NCI-H2227 (cell line): ENCODE measurements around the gene PIP4K2A.
"Not testable (repeated sequence)": the region's sequence is repeated elsewhere in the genome, so short reads cannot be mapped to it uniquely, and the experiment has no call there.

Experiments used
- DNase-seq: peaks from one replicate; lab custom pipeline; 2025; ENCODE audit not compliant: unreplicated experiment; lab: John Stamatoyannopoulos, UW

PIP4K2A gene

GRCh38 chr10:22714479-22715289 lies at the start of gene PIP4K2A:
Gene PIP4K2A (minus strand): TSS chr10:22714578. CDS start chr10:22714326, 252 bp downstream.
- DNase-seq, result peak; percentile 78

DNA sequence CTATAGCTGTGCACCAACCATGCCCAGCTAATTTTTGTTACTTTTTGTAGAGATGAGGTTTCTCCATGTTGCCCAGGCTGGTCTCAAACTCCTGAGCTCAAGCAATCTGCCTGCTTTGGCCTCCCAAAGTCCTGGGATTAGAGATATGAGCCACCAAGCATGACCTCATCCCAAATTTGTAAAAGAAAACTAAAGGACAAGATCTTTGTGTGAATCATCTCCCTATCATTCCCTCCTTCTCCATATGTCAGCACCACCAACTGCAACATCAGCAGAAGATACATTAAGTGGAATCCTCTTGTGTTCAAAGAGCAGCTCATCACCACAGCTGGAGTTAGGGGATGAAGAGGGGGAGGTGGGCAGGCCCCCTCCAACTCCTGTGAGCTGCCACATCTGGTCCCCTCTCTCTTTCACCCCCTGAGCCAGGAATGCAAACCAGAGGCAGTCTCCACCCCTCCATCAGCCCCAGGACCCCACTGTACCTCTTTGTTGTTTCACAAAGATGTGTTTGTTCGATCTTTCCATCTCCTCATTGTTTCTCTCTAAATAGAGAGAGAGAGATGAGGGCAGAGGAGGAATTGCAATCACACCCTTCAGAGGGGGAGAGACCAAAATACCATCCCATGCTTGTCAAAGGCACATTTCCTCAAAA lies 47.3 kb upstream of the PIP4K2A start:
- DNase-seq, result no peak

- no peak for DNase-seq
Measured at GRCh38 chr10:22760025-22760424, 45.6 kb upstream of the PIP4K2A start.

GRCh38 chr10:22758867-22759266 lies 44.5 kb upstream of the PIP4K2A start:
- no peak for DNase-seq

- no peak for DNase-seq
Measured at GRCh38 chr10:22754296-22754695, 39.9 kb upstream of the PIP4K2A start.

DNA sequence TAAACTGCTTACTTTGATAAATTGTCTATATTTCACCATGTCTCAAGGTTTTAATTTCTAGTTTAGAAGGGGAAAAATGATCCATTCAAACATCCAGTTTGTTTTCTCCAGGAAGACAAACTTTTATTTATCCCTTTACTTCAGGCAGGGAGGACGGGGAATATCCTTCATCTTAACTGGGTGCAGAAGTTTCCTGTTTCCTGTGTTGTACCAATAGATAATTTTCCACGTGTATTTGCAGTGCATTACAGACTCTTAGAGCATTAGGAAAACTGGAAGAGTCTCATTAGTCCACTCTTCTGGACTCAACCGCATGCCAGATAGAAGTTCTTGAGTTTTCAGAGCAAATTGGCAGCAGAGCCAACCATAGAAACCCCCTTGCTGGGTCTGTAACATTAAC lies 39.4 kb upstream of the PIP4K2A start:
- DNase-seq, result no peak

DNA sequence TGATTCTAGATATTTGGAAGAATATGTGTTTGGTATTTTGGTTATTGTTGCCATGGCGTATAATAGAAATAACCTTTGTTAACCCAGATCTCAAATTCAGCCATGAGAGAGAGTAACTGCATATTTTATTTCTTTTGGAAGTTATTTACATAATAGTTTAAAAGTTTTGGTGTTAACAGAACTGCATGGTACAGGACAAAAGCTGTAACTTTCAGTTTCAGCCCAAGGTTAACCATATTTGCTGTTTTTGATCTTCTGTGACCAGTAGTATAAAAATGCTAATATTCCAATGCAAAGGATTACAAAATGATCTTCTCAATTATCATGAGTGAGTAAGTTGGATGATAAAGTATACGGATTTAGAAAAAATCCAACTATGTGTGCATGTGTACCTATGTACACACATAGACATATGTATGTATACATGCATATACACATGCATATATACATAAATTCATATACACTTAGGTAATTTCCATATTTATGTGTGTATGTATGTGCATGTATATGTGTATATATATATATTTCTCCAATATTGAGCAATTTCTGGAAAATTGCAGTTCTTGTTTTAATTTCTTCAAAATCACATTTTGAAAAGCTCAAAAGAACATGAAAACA lies 38.0 kb upstream of the PIP4K2A start:
- DNase-seq, result no peak

GRCh38 chr10:22750131-22750530 lies 35.8 kb upstream of the PIP4K2A start:
- DNase-seq, result no peak

DNA sequence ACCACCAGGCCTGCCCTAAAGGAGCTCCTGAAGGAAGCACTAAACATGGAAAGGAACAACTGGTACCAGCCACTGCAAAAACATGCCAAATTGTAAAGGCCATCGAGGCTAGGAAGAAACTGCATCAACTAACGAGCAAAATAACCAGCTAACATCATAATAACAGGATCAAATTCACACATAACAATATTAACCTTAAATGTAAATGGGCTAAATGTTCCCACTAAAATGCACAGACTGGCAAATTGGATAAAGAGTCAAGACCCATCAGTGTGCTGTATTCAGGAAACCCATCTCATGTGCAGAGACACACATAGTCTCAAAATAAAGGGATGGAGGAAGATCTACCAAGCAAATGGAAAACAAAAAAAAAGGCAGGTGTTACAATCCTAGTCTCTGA lies 30.5 kb upstream of the PIP4K2A start:
- DNase-seq, result not testable (repeated sequence)

- no peak for DNase-seq
Measured at GRCh38 chr10:22742678-22743077, 28.3 kb upstream of the PIP4K2A start.

GRCh38 chr10:22741631-22742030 lies 27.3 kb upstream of the PIP4K2A start:
- DNase-seq, result not testable (repeated sequence)

DNA sequence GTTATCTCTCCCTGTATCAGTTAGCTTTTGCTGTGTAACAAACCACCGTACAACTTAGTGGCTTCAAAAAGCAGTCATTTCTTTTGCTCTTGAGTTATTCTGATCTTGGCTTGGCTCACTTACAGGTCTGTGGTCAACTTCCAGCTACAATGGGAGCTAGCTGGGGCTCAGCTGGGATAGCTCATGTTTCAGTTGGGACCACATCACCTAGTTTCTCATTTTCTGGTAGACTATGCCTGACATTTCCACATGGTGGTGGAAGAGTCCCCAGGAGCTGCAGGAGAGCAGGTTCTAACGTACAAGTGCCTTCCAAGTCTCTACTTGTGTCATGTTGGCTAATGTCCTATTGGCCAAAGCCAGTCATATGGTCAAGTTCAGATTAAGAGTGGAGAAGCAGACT lies 25.8 kb upstream of the PIP4K2A start:
- no peak for DNase-seq

DNA sequence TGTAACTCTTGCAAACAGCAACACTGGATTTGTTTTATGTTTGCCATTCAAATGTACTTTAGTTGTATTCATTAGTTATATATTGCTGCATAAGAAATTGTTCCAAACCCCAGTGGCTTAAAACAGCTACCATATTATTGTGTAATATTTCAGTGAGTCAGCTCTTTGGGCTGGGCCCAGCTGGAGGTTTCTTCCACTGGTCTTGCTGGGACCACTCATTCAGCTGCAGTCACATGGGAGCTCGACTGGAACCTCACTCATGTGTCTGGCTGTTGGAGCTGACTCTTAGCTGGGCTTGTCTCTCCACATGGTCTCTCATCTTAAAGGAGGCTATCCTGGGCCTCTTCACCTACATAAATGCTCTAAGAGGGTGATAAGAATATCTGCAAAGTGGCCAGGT lies 23.2 kb upstream of the PIP4K2A start:
- DNase-seq, result no peak

DNA sequence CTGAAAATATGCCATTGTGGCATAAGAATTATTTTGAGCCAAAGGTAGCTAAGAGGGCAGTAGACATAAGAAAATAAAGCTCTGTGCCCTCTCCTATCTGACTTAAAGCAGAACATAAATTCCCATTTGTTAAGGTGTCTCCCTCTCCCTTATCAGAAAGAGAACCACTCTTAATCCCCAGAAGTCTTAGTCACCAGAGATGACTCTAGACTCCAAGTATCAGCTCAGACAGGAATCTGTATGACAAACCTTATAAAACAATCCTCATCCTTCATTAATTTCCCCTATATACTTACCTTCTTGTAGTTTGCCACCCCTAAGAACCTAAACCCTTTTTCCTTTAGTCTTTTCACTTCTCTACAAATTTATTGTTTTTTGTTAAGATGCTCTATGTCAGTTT lies 21.8 kb upstream of the PIP4K2A start:
- DNase-seq, result no peak

- DNase-seq, result no peak
Measured at GRCh38 chr10:22733992-22734391, 19.6 kb upstream of the PIP4K2A start.

GRCh38 chr10:22727663-22728062 lies 13.3 kb upstream of the PIP4K2A start:
- no peak for DNase-seq

GRCh38 chr10:22727112-22727511 lies 12.7 kb upstream of the PIP4K2A start:
- no peak for DNase-seq

GRCh38 chr10:22724773-22725172 lies 10.4 kb upstream of the PIP4K2A start:
- DNase-seq, result no peak

DNA sequence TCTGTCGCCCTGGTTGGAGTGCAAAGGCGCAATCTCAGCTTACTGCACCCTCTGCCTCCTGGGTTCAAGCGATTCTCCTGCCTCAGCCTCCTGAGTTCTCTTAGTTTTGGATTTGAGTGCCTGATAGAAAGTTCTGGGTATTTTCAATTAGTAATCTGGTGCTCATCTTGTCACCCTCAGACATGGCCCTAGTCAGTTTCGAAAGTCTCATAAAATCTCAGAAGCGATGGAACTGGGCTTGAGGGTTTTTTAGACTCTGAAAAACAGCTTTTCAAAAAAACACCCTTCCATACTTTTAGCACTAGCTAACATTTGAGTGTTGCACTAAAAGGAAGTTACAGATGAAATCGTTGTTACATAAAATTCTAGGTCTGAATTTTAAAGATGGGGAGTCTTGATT lies 9.4 kb upstream of the PIP4K2A start:
- DNase-seq, result no peak

- no peak for DNase-seq
Measured at GRCh38 chr10:22723343-22723779, 9.0 kb upstream of the PIP4K2A start.

DNA sequence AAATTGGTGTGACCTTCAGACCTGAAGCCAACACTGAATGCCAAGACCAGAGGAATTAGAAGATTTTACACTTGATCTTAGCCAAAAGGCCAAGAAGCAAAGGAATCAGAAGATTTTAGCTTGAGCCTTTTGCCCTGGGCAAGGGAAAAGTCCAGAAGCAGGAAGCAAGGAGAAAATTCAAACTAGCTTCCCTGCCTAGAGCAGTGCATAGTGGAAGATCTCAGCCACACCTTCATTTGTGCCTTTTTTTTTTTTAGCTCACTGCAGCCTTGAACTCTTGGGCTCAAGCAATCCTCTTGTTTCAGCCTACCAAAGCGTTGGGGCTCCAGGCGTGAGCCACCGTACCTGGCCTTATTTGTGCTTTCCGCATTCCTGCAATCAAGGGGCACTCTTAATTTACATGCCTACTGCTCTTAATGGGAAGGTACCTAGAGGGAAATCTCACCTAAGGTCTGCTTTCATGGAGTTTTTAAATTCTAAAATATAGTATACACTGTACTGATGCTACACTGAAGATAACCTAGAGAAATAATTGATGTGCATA lies 8.3 kb upstream of the PIP4K2A start:
- DNase-seq, result no peak

DNA sequence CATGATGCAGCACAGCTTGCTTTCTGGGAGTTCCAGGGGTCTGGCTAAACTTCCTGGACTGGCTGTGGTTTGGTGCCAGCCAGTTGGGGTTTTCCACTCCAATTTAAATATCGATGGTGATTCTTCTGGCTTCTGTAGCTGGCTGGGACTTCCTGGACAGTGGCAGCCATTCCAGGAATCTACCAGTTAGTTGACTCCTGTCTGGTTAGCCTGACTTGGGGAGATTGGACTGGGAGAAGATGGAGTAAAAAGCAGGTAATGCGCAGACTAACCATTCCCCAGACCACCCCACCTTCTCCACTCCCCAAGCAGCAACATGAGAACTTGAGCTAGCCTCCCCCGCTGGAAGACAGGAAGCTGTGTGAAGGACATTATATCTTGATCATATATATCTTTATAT lies 6.3 kb upstream of the PIP4K2A start:
- DNase-seq, result no peak
